HT1080 (cell line): Measurements from ENCODE around the gene CROCC2. TPM values are rescaled to one million over a fixed set of nuclear protein-coding genes. Genes with fewer than 3 reads are reported as not detected.

Source experiments
- DNase-seq: peaks from one replicate; pipeline ENCODE4 v3.0.0-alpha.2; 2015; ENCODE audit warnings: low read depth
- total RNA-seq: library from RNA; depleted of rRNA; stranded (reverse); fragments of >200 nt; shearing (Covaris generic); gene quantifications from 2 replicates; pipeline ENCODE4 v1.2.3, GENCODE V29; 2014

CROCC2 gene
- total RNA-seq, 1 experiment from 2014 or later = not detected

GRCh38 chr2:240875228-240876034, 30.7 kb upstream of the CROCC2 start:
- no peak for DNase-seq

- no peak for DNase-seq
These were observed 30.1 kb upstream of the CROCC2 start for GRCh38 chr2:240876035-240876474.

GRCh38 chr2:240876475-240877251, 29.5 kb upstream of the CROCC2 start:
- no peak for DNase-seq

- DNase-seq = no peak
These were observed 28.4 kb upstream of the CROCC2 start for GRCh38 chr2:240877460-240878340.

- no peak for DNase-seq
These were observed 27.7 kb upstream of the CROCC2 start for GRCh38 chr2:240878341-240878936.

- no peak for DNase-seq
These were observed 27.0 kb upstream of the CROCC2 start for GRCh38 chr2:240879105-240879504.

GRCh38 chr2:240881913-240882312, 24.2 kb upstream of the CROCC2 start:
- DNase-seq = no peak

- no peak for DNase-seq
These were observed 21.9 kb upstream of the CROCC2 start for GRCh38 chr2:240884221-240884620.

GRCh38 chr2:240884745-240885144, 21.4 kb upstream of the CROCC2 start:
- no peak for DNase-seq

GRCh38 chr2:240885566-240885965, 20.6 kb upstream of the CROCC2 start:
- no peak for DNase-seq

- DNase-seq = no peak
These were observed 20.0 kb upstream of the CROCC2 start for GRCh38 chr2:240886023-240886565.

- DNase-seq = no peak
These were observed 19.2 kb upstream of the CROCC2 start for GRCh38 chr2:240886678-240887609.

- DNase-seq = no peak
These were observed 18.5 kb upstream of the CROCC2 start for GRCh38 chr2:240887631-240888030.

GRCh38 chr2:240888130-240888889, 17.8 kb upstream of the CROCC2 start:
- no peak for DNase-seq

- no peak for DNase-seq
These were observed 17.1 kb upstream of the CROCC2 start for GRCh38 chr2:240888890-240889573.

GRCh38 chr2:240889601-240890560, 16.3 kb upstream of the CROCC2 start:
- DNase-seq = no peak

GRCh38 chr2:240890691-240891090, 15.4 kb upstream of the CROCC2 start:
- no peak for DNase-seq
